PC-9 (cell line): ENCODE measurements around the gene ZNF394. TPM values are rescaled to one million over a fixed set of nuclear protein-coding genes. Genes with fewer than 3 reads are reported as not detected.

Experiments used
- BruUV-seq: library from RNA; stranded (reverse); fragments of 400-500 nt; replicated peaks from 2 replicates; lab custom pipeline; 2021; lab: Mats Ljungman, UMichigan
- CTCF ChIA-PET: fragments of 300-600 bp; sonication (Branson Sonifier 250); formaldehyde crosslinking; loops from one replicate; lab custom pipeline; 2022; ENCODE audit warnings: antibody characterized with exemption; lab: Charles Lee
- POLR2A ChIA-PET: fragments of 300-600 bp; sonication (Branson Sonifier 250); formaldehyde crosslinking; loops from one replicate; lab custom pipeline; 2022; ENCODE audit warnings: antibody characterized with exemption; ENCODE audit not compliant: unreplicated experiment; lab: Charles Lee
- DNase-seq, 2 experiments: peaks; one replicate each; pipeline versions ENCODE4 v3.0.0 to v3.0.0-alpha.2; 2015 to 2022; ENCODE audit warnings: mixed read lengths in 1 of 2
- H2AFZ ChIP-seq: fragments of 200-600 bp; sonication (generic); 2 replicates; pipeline ENCODE4 v1.8.1; 2017; ENCODE audit warnings: antibody characterized with exemption
- H3F3A ChIP-seq: fragments of 200-600 bp; sonication (generic); 2 replicates; pipeline ENCODE4 v1.8.1; 2017; ENCODE audit warnings: antibody characterized with exemption, mild to moderate bottlenecking, low read depth; ENCODE audit not compliant: insufficient read depth
- H3K27ac ChIP-seq: fragments of 200-600 bp; sonication (generic); 2 replicates; pipeline ENCODE4 v1.6.1; 2016; ENCODE audit warnings: mixed run types
- H3K27me3 ChIP-seq: fragments of 200-600 bp; sonication (generic); 2 replicates; pipeline ENCODE4 v1.6.1; 2016; ENCODE audit warnings: low read depth, mixed run types; ENCODE audit not compliant: insufficient read depth
- H3K36me3 ChIP-seq: fragments of 200-600 bp; sonication (generic); 2 replicates; pipeline ENCODE4 v1.6.1; 2016; ENCODE audit warnings: low read depth, mixed run types
- H3K4me1 ChIP-seq: fragments of 200-600 bp; sonication (generic); replicated peaks from 2 replicates; pipeline ENCODE4 v1.6.1; 2016; ENCODE audit warnings: mixed run types; ENCODE audit not compliant: insufficient read depth
- H3K4me2 ChIP-seq: fragments of 200-600 bp; sonication (generic); 2 replicates; pipeline ENCODE4 v1.6.1; 2017; ENCODE audit warnings: mixed run types
- H3K4me3 ChIP-seq: fragments of 200-600 bp; sonication (generic); 2 replicates; pipeline ENCODE4 v1.6.1; 2016; ENCODE audit warnings: mixed run types
- H3K79me2 ChIP-seq: fragments of 200-600 bp; sonication (generic); 2 replicates; pipeline ENCODE4 v1.6.1; 2017; ENCODE audit warnings: low read depth, mixed run types
- H3K9me2 ChIP-seq: fragments of 200-600 bp; sonication (generic); 2 replicates; pipeline ENCODE4 v1.8.1; 2017; ENCODE audit warnings: mild to moderate bottlenecking; ENCODE audit not compliant: insufficient read depth
- H3K9me3 ChIP-seq: fragments of 200-600 bp; sonication (generic); 2 replicates; pipeline ENCODE4 v1.8.1; 2016; ENCODE audit warnings: low read depth; ENCODE audit not compliant: insufficient read depth
- H4K20me1 ChIP-seq: fragments of 200-600 bp; sonication (generic); 2 replicates; pipeline ENCODE4 v1.8.1; 2017; ENCODE audit not compliant: insufficient read depth
- CTCF ChIP-seq: fragments of 200-600 bp; sonication (generic); conservative IDR thresholded peaks from 2 replicates; pipeline ENCODE4 v1.6.1; 2017; ENCODE audit warnings: mixed run types, antibody characterized with exemption, mild to moderate bottlenecking, moderate library complexity
- EZH2 ChIP-seq: fragments of 200-600 bp; sonication (generic); IDR thresholded peaks from 2 replicates; pipeline ENCODE4 v1.8.0; 2017; ENCODE audit warnings: antibody characterized with exemption, low read depth
- intact Hi-C: fragments of 100-400 bp; cut with micrococcal nuclease; formaldehyde crosslinking; loops from one replicate; pipeline ENCODE4 v1.10.0; 2022; ENCODE audit not compliant: unreplicated experiment
- total RNA-seq: library from RNA; stranded (reverse); gene quantifications from 2 replicates; pipeline ENCODE4 v1.2.3, GENCODE V29; 2021

The ZNF394 gene
- total RNA-seq, 1 experiment from 2014 or later: 21.1 TPM

- ChIA-PET CTCF (no interaction called here), POLR2A (no interaction called here)
- Histone ChIP-seq H3K79me2 (peaks cover 34% of the 10 kb centered on the region), H3K4me2 (no peak overlapping the region), H3K27ac (no peak overlapping the region), H4K20me1 (peaks cover 43% of the 10 kb centered on the region), H3K4me1 (no peaks in the 10 kb centered on the region), H3K9me3 (no peaks in the 10 kb centered on the region), H3K4me3 (no peak overlapping the region), H3K27me3 (no peaks in the 10 kb centered on the region), H3F3A (peaks cover 22% of the 10 kb centered on the region; the same call in 1 of the 2 replicates), H3K36me3 (peaks cover 20% of the 10 kb centered on the region), H3K9me2 (no peaks in the 10 kb centered on the region), H2AFZ (no peak overlapping the region)
- TF ChIP-seq EZH2 (no peak), CTCF (no peak)
- BruUV-seq: no TSS peak
- intact Hi-C loops: no loop called here
- no peak for DNase-seq
Measured at GRCh38 chr7:99457050-99457649, 42.9 kb downstream of the ZNF394 start.

- Histone ChIP-seq H3K27me3 (no peaks in the 10 kb centered on the region), H3K79me2 (peaks cover 26% of the 10 kb centered on the region), H3K4me2 (no peak overlapping the region), H3K27ac (no peak overlapping the region), H3K9me3 (no peaks in the 10 kb centered on the region), H4K20me1 (peaks cover 38% of the 10 kb centered on the region), H3F3A (peaks cover 22% of the 10 kb centered on the region; the same call in 1 of the 2 replicates), H2AFZ (no peak overlapping the region), H3K4me1 (no peaks in the 10 kb centered on the region), H3K36me3 (peaks cover 20% of the 10 kb centered on the region), H3K4me3 (no peak overlapping the region), H3K9me2 (no peaks in the 10 kb centered on the region)
- intact Hi-C loops: no loop called here
- POLR2A ChIA-PET: no interaction called here
- TF ChIP-seq EZH2: no peak
- TF ChIP-seq CTCF: no peak
- CTCF ChIA-PET: no interaction called here
- no TSS peak for BruUV-seq
- DNase-seq: no peak
Measured at GRCh38 chr7:99456288-99456687, 43.8 kb downstream of the ZNF394 start.

- intact Hi-C loops: no loop called here
- Histone ChIP-seq H3K27me3 (no peaks in the 10 kb centered on the region), H2AFZ (no peak overlapping the region), H3K4me1 (no peaks in the 10 kb centered on the region), H4K20me1 (peaks cover 34% of the 10 kb centered on the region), H3K36me3 (peaks cover 20% of the 10 kb centered on the region), H3K4me2 (no peak overlapping the region), H3K27ac (no peak overlapping the region), H3K79me2 (peaks cover 22% of the 10 kb centered on the region), H3K9me3 (no peaks in the 10 kb centered on the region), H3K4me3 (no peak overlapping the region), H3F3A (peaks cover 22% of the 10 kb centered on the region; the same call in 1 of the 2 replicates), H3K9me2 (no peaks in the 10 kb centered on the region)
- ChIA-PET CTCF (no interaction called here), POLR2A (no interaction called here)
- TF ChIP-seq CTCF: no peak
- no peak for TF ChIP-seq EZH2
- DNase-seq: no peak
- BruUV-seq: no TSS peak
Measured at GRCh38 chr7:99455874-99456273, 44.2 kb downstream of the ZNF394 start.
